H1 (cell line): ENCODE data around the gene GTF2A2.

Experiments
- ATF2 ChIP-seq: IDR thresholded peaks from 2 replicates; pipeline ENCODE4 v1.6.1; 2012; ENCODE audit warnings: low read length, inconsistent platforms
- CTCF ChIP-seq, 3 experiments: IDR thresholded peaks; 1 replicate in 2 of 3; 2 replicates in 1 of 3; pipeline versions ENCODE4 v1.5.1 to v1.6.1; 2011; ENCODE audit warnings: low read length in 3 of 3, mild to moderate bottlenecking in 3 of 3, inconsistent platforms in 2 of 3, low read depth in 1 of 3, moderate library complexity in 1 of 3; ENCODE audit not compliant: insufficient read depth in 1 of 3; ENCODE audit errors: control extremely low read depth in 1 of 3
- EGR1 ChIP-seq: IDR thresholded peaks from 2 replicates; pipeline ENCODE4 v1.6.1; 2011; ENCODE audit warnings: low read depth, low read length, borderline replicate concordance
- EZH2 ChIP-seq: fragments of 200-600 bp; sonication (generic); IDR thresholded peaks from 2 replicates; pipeline ENCODE4 v1.7.1; 2012; ENCODE audit warnings: low read depth, mild to moderate bottlenecking, moderate library complexity, low read length, inconsistent platforms; ENCODE audit not compliant: severe bottlenecking
- JUND ChIP-seq: IDR thresholded peaks from 2 replicates; pipeline ENCODE4 v1.6.1; 2011; ENCODE audit warnings: mild to moderate bottlenecking, improper control_type of control experiment, low read length
- POLR2A ChIP-seq, 2 experiments: IDR thresholded peaks; 1 replicate in 1 of 2; 2 replicates in 1 of 2; pipeline ENCODE4 v1.6.1; 2011; ENCODE audit warnings: low read depth in 2 of 2, low read length in 2 of 2, mild to moderate bottlenecking in 2 of 2; ENCODE audit errors: control extremely low read depth in 1 of 2
- POLR2AphosphoS5 ChIP-seq: IDR thresholded peaks from 2 replicates; pipeline ENCODE4 v1.6.1; 2011; ENCODE audit warnings: low read depth, low read length
- RXRA ChIP-seq: IDR thresholded peaks from 2 replicates; pipeline ENCODE4 v1.6.1; 2011; ENCODE audit warnings: low read depth, mild to moderate bottlenecking, low read length, moderate library complexity; ENCODE audit not compliant: insufficient read depth

GRCh38 chr15:59680870-59681269, 23.6 kb upstream of the GTF2A2 start:
- TF ChIP-seq JUND = no peak
- TF ChIP-seq EGR1 = no peak
- TF ChIP-seq RXRA = no peak
- TF ChIP-seq POLR2A (IDR thresholded peaks at IDR 0.05; ENCODE audit: control extremely low read depth in 1 of 2, low read depth in 2 of 2, low read length in 2 of 2) = no peak
- TF ChIP-seq EZH2 = no peak
- no peak for TF ChIP-seq CTCF (IDR thresholded peaks at IDR 0.05; ENCODE audit: control extremely low read depth in 1 of 3, insufficient read depth in 1 of 3, low read depth in 1 of 3, low read length in 3 of 3)
- TF ChIP-seq POLR2AphosphoS5 = no peak
- no peak for TF ChIP-seq ATF2
